Measurements from ENCODE around the gene BCOR.

- no peak for TF ChIP-seq CTCF (IDR thresholded peaks at IDR 0.05)
- no peak for TF ChIP-seq POLR2A (IDR thresholded peaks at IDR 0.05)
Observed at GRCh38 chrX:40081679-40082068, 16.1 kb downstream of the BCOR start.
